Stimulated activated CD8-positive, alpha-beta memory T cell treated with anti-CD3 and anti-CD28 coated beads, Interleukin-4, amount 100 ng/mL, for 24 hours (primary cell): ENCODE data around the gene C20orf173.
A peak's percentile ranks its signal among the peaks of the same experiment; 100 is the strongest.

ENCODE experiments used
- DNase-seq: peaks from one replicate; pipeline ENCODE4 v3.0.0-alpha.2; 2020; ENCODE audit warnings: low read depth

The C20orf173 gene

DNA sequence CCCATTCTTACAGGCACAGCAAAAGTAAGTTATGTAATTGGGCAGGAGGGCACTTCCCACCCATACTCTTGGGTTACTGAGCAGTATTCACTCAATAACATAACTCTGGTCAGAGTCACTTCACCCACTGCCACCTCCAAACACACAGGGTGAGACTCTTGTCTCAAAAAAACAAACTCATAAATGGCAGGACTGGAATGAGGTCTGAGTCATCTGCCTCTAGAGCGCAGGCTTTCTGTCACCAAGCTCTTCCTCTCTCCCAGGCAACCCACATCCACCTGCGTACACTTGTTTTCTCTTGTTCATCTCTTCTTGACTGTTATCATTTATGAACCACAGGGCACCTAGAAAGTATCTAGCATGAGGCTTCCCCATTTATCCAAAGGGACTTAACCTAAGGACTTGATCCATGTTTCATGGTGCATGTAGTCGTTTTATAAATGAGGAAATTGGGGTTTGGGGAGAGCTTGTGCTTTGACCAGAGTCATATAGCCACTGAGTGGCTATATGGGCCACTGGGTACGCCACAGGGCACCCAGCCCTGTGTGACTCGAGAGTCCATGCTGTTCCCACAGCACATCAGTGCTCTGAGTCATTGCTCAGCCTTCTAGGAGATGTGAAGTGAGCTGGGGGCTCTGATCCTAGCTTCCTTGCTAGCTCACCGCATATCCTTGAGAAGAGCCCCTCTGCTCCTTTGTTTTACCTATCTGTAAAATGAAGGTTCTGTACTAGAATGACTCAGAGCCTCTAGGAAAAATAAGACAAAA lies 22.4 kb downstream of the C20orf173 start:
- DNase-seq, result no peak

DNA sequence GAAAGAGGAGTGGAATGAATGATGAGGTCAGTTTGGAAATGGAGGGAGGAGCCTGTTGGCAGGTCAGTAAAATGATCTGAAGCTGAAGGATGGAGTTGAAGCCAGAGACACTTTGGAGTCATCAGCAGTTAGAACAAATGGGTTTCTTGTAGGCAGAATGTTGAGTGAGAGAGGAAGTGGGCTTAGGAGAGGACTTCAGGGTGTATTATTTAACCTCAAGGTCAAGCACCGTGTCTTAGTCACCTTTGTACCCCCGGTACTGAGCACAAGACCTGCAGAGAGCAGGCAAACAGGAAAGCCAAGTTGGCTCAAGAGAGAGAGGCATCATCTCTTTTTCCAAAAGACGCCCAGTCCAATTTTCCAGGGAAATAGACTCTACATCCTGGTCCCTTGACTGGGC lies 23.3 kb downstream of the C20orf173 start:
- no peak for DNase-seq

DNA sequence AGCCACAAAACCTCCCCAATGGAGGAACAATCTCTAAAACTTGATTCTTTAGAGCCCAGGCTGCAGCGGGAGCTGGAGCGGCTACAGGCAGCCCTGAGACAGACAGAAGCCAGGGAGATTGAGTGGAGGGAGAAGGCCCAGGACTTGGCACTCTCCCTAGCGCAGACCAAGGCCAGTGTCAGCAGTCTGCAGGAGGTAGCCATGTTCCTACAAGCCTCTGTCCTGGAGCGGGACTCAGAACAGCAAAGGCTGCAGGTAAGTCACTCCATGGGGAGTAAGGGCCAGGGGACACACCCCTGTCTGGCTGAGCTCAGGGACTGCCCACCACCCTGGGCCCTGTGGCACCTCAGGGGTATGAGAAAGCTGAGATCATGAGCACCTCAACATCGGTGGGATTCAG lies 24.7 kb downstream of the C20orf173 start:
- no peak for DNase-seq

DNA sequence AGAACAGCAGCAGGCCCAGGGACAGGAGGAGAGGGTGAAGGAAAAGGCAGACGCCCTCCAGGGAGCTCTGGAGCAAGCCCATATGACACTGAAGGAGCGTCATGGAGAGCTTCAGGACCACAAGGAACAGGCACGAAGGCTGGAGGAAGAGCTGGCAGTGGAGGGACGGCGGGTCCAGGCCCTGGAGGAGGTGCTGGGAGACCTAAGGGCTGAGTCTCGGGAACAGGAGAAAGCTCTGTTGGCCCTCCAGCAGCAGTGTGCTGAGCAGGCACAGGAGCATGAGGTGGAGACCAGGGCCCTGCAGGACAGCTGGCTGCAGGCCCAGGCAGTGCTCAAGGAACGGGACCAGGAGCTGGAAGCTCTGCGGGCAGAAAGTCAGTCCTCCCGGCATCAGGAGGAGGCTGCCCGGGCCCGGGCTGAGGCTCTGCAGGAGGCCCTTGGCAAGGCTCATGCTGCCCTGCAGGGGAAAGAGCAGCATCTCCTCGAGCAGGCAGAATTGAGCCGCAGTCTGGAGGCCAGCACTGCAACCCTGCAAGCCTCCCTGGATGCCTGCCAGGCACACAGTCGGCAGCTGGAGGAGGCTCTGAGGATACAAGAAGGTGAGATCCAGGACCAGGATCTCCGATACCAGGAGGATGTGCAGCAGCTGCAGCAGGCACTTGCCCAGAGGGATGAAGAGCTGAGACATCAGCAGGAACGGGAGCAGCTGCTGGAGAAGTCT lies 25.5 kb downstream of the C20orf173 start:
- DNase-seq, result no peak

DNA sequence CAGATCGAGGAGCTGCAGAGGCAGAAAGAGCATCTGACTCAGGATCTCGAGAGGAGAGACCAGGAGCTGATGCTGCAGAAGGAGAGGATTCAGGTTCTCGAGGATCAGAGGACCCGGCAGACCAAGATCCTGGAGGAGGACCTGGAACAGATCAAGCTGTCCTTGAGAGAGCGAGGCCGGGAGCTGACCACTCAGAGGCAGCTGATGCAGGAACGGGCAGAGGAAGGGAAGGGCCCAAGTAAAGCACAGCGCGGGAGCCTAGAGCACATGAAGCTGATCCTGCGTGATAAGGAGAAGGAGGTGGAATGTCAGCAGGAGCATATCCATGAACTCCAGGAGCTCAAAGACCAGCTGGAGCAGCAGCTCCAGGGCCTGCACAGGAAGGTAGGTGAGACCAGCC lies 26.2 kb downstream of the C20orf173 start:
- no peak for DNase-seq

DNA sequence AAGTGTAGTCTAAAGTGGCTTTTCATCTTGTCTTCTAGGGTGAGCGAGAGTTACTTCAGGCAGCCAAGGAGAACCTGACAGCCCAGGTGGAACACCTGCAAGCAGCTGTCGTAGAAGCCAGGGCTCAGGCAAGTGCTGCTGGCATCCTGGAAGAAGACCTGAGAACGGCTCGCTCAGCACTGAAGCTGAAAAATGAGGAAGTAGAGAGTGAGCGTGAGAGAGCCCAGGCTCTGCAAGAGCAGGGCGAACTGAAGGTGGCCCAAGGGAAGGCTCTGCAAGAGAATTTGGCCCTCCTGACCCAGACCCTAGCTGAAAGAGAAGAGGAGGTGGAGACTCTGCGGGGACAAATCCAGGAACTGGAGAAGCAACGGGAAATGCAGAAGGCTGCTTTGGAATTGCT lies 27.1 kb downstream of the C20orf173 start:
- DNase-seq, result no peak

DNA sequence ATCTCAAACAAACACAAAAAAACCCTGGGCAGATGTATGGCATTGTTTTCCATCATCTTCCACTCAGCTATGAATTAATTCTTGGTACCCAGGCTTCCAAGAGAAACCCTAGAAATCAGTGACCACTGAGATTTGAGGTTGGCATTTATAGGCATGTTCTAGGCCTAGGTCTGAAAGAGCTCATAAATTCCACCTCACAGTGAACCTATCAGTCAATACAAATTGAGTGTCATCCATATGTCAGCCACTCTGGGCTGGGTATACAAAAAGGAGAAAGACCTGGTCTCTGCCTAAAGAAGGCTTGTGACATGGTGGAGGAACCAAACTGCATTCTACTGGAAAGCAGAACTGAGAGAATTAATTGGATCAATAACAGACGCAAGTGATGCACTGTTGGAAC lies 30.2 kb downstream of the C20orf173 start:
- no peak for DNase-seq

DNA sequence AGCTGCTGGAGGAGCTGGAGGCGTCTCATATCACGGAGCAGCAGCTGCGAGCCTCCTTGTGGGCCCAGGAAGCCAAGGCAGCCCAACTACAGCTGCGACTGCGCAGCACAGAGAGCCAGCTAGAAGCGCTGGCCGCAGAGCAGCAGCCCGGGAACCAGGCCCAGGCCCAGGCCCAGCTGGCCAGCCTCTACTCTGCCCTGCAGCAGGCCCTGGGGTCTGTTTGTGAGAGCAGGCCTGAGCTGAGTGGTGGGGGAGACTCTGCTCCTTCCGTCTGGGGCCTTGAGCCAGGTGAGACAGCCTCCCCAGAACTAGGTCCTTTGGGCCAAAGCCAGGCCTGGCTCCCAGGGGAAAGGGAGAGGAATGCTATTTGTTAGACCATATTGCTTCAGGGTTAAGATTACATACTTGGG lies 31.7 kb downstream of the C20orf173 start:
- no peak for DNase-seq

DNA sequence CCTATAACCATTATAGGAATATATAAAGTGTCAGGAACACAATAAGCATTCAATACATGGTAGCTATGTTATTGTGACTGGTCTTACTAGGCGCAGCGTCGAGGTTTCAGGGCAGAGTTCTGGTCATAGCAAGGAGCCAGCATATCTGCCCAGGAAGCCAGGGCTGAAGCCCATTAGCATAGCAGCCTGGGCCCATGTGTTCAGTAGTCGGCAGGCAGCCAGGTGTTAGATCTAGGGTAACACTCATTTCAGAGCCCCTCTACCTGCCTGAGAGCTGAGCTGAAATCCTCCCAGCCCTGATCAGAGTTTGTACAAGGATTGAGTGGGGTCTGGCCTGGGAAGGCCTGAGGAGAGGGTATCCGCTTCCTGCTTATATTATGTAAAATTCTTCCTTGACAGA lies 32.1 kb downstream of the C20orf173 start:
- DNase-seq, result no peak

DNA sequence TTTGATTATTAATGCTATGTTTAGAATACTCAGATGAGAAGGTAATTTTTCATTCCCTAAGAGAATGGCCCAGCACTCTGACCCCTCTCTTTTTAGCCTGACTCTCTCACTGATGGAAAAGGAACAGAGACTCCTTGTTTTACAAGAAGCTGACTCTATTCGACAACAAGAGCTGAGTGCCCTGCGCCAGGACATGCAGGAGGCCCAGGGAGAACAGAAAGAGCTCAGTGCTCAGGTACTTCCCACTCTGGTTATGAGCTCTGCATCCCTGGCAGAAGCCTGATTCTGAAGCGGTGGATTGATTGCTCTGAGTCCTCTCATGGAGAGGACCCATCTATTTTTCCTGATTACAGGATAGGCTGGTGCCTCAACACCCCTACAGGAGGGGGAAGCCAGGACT lies 33.0 kb downstream of the C20orf173 start:
- DNase-seq, result no peak

DNA sequence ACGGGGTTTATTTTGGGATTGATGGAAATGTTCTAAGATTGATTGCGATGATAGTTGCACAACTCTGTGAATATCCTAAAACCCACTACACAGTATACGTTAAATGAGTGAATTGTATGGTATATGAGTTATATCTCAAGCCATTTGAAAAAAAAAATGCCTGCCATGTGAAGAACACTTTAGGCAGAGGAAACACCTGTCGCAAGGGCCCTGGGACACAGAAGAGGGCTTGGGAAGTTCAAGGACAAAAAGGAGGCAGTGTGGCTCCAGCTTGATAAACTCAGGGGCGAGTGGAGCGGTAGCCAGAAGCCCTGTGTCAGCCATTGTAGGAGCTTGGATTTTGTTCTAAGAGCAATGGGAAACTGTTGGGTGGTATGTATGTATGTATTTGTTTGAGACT lies 37.1 kb downstream of the C20orf173 start:
- DNase-seq, result no peak

DNA sequence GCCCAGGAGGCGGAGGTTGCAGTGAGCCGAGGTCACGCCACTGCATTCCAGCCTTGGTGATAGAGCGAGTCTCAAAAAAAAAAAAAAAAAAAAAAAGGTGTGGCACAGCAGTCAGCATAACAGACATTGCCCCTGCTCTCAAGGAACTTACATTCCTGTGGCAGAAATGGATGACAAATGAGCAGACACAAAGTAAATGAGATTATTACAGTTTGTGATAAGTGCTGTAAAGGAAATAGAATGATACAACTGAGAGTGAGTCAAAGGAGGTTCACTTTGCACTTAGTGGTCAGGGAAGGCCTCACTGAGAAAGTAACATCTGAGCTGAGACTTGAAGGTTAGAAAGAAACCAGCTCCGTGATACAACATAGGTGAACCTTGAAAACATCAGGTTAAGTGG lies 37.6 kb downstream of the C20orf173 start:
- DNase-seq, result no peak

DNA sequence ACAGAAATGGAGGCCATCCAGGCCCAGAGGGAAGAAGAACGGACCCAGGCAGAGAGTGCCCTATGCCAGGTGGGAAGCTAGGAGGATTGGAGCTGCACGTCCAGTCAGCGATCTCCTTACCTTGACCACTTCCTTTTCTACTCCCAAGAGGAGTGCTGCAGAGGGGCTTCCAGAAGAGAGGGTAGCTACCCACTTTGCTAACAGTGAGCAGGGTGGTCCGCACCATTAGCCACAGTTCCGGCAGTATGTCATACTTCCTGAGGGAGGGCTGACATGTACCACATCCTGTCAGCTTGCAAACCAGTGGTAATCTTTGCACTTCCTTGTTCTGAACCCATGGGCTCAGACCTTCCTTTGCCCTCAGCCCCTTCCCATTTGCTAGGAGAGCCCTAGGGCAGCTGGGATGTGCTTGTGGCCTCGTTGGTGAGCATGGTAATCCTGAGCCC lies 38.7 kb downstream of the C20orf173 start:
- peak; percentile 38 for DNase-seq

DNA sequence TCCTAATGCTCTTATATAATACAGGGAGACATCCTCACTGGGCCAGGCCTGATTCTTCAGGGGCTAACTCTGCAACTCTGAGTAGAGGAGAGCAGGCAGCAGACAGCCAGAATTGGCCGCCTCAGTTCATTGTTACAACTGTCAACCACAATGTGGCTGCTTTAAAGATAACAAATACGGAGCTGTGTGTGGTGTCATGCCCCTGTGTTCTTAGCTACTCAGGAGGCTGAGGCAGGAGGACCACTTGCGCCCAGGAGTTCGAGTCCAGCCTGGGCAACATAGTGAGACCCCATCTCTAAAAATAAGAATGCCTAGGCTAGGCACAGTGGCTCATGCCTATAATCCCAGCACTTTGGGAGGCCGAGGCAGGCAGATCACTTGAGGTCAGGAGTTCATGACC lies 39.7 kb downstream of the C20orf173 start:
- no peak for DNase-seq

DNA sequence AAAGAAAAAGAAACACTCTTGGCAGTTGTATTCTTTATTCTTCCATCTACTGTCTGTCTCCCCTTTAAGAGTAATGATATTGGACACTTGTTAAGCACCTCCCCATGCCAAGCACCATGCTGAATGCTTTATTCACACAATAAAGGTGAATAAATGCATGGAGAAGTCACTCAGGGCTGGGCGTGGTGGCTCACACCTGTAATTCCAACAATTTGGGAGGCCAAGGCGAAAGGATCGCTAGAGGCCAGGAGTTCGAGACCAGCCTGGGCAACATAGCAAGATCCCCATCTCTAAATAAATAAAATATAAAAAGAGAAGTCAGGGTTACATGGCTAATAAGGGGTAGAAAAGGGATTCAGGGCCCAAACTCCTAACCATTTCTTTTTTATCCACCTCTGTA lies 42.0 kb downstream of the C20orf173 start:
- DNase-seq, result no peak

DNA sequence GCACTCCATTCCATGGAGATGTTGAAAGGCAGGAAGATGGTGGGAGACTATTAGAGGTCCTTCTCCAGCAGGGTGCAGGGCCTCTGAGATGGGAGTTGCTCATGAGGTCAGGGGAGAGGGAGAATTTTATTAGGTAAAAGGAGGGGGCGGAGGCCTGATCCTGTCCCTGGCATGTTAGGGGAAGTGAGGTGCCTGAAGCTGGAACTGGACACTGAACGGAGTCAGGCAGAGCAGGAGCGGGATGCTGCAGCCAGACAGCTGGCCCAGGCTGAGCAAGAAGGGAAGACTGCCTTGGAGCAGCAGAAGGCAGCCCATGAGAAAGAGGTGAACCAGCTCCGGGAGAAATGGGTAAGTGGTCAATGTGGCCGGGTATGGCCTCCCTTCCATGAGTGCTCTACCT lies 49.7 kb downstream of the C20orf173 start:
- DNase-seq, result no peak

DNA sequence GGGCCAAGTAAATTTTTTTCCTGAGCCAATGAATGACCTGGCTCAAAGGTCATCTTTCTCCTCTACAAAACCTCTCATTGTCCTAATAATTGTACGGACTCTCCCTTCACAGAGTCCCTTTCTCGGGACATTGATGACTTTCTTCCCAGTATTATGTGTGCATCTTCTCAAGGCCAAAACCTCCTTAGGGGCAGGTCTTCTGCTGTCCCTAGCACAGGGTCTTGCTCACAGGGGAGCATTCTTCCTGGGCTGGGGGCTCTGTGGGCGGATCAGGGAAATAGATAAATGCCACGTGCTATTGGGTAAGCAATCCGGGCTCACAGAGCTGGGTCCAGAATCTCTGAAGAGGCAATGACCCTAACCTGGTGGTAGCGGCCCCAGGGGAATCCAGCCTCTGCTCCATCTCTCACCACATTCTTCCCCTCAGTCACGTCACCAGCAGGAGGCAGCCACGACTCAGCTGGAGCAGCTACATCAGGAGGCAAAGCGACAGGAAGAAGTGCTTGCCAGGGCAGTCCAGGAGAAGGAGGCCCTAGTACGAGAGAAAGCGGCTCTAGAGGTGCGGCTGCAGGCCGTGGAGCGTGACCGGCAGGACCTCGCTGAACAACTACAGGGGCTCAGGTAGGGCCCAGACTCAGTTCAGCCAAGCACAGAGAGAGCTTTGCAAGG lies 50.5 kb downstream of the C20orf173 start:
- no peak for DNase-seq
